Spleen (tissue), 11 donors: ENCODE measurements around the gene BTNL8. TPM values are rescaled to one million over a fixed set of nuclear protein-coding genes. Genes with fewer than 3 reads are reported as not detected.
"Not testable (repeated sequence)": the region's sequence is repeated elsewhere in the genome, so short reads cannot be mapped to it uniquely, and the experiment has no call there.

Source experiments
- DNase-seq: peaks from one replicate; pipeline ENCODE4 v3.0.0-alpha.2; 2020
- H3K27ac ChIP-seq, 8 donors: fragments of 200-600 bp; sonication (generic) in 7 of 8; 1 replicate in 4 of 8; 2 replicates in 4 of 8; pipeline versions ENCODE4 v1.5.0 to v1.8.0; 2016 to 2021; ENCODE audit warnings: inconsistent platforms in 4 of 8, mild to moderate bottlenecking in 4 of 8, moderate library complexity in 1 of 8
- H3K27me3 ChIP-seq, 7 donors: fragments of 200-600 bp; sonication (generic) in 6 of 7; replicated peaks in 1 of 7; 1 replicate in 4 of 7; 2 replicates in 3 of 7; pipeline versions ENCODE4 v1.5.0 to v1.8.0; 2016 to 2021; ENCODE audit warnings: inconsistent platforms in 3 of 7, mild to moderate bottlenecking in 1 of 7
- H3K36me3 ChIP-seq, 6 donors: fragments of 200-600 bp; sonication (generic) in 5 of 6; 1 replicate in 4 of 6; 2 replicates in 2 of 6; pipeline versions ENCODE4 v1.5.0 to v1.8.0; 2016 to 2021; ENCODE audit warnings: inconsistent platforms in 2 of 6
- H3K4me1 ChIP-seq, 6 donors: fragments of 200-600 bp; sonication (generic) in 5 of 6; 1 replicate in 3 of 6; 2 replicates in 3 of 6; pipeline versions ENCODE4 v1.5.0 to v1.8.0; 2016 to 2021; ENCODE audit warnings: inconsistent platforms in 3 of 6
- H3K4me3 ChIP-seq, 8 donors: fragments of 200-600 bp; sonication (generic) in 7 of 8; 1 replicate in 4 of 8; 2 replicates in 4 of 8; pipeline versions ENCODE4 v1.5.0 to v1.8.0; 2016 to 2021; ENCODE audit warnings: inconsistent platforms in 4 of 8, mild to moderate bottlenecking in 4 of 8, moderate library complexity in 2 of 8
- H3K9me3 ChIP-seq, 8 donors: fragments of 200-600 bp; sonication (generic) in 7 of 8; 1 replicate in 4 of 8; 2 replicates in 4 of 8; pipeline versions ENCODE4 v1.5.0 to v1.8.0; 2016 to 2021; ENCODE audit warnings: inconsistent platforms in 4 of 8
- CTCF ChIP-seq, 11 experiments: fragments of 200-600 bp in 7 of 11; fragments of 450-650 bp in 4 of 11; sonication (generic) in 4 of 11; IDR thresholded peaks in 8 of 11; conservative IDR thresholded peaks in 3 of 11; 1 replicate in 7 of 11; 2 replicates in 4 of 11; pipeline versions ENCODE4 v1.4.0 to v1.8.0; 2016 to 2021; ENCODE audit warnings: antibody characterized with exemption in 11 of 11, inconsistent platforms in 4 of 11, mild to moderate bottlenecking in 1 of 11
- POLR2A ChIP-seq, 3 donors: fragments of 450-650 bp; IDR thresholded peaks; one replicate each; pipeline ENCODE4 v1.5.1; 2017; ENCODE audit warnings: antibody characterized with exemption in 3 of 3, mild to moderate bottlenecking in 1 of 3
- POLR2AphosphoS5 ChIP-seq, 3 donors: sonication (generic); formaldehyde crosslinking; IDR thresholded peaks; one replicate each; pipeline ENCODE4 v1.5.1; 2017; ENCODE audit warnings: antibody characterized with exemption in 3 of 3
- WGBS, 5 donors: extraction: QIAGEN DNeasy Blood & Tissue Kit in 3 of 5; methylation state at CpG; one replicate each; pipeline versions ENCODE4 v1.1.5 to v1.1.7; 2013 to 2018; 5-methylcytosine and 5-hydroxymethylcytosine counted together
- intact Hi-C: fragments of 100-400 bp; cut with DNase I; formaldehyde crosslinking; loops from one replicate; pipeline ENCODE4 v1.15.0; 2023; ENCODE audit warnings: low total_unique reads
- polyA plus RNA-seq, 3 donors: library from polyadenylated mRNA; stranded (reverse); fragments of 200-250 nt; gene quantifications; one replicate each; pipeline ENCODE4 v1.2.1, GENCODE V29; 2013
- total RNA-seq, 7 donors: library from RNA; depleted of rRNA in 3 of 7; stranded (reverse); fragments of >200 nt in 3 of 7; fragmentation: NEBNext Ultra II Directional in 4 of 7; extraction: Animal tissue kit (Norgen Biotek cat#: 25700) in 4 of 7; gene quantifications; one replicate each; pipeline versions ENCODE4 v1.1.0 to v1.2.1, GENCODE V29; 2016 to 2021
- donor health status: healthy with polysubstance abuse.
- donor health status: DM: no; HTN: no; CAD: no; lungs with moderate emphysema.
- donor health status: DM: no; HTN: no; CAD: no.
- donor health status: Bipolar disorder and iron deficiency.
- donor health status: healthy.
- donor health status: DM: no; HTN: no; CAD: no.
- donor health status: DM: yes; HTN: yes; CAD: no.

Gene BTNL8
- total and polyA plus RNA-seq, 10 donors: 0.42 to 7.9 (median 3.1) TPM

- no peak for TF ChIP-seq POLR2AphosphoS5 (IDR thresholded peaks at IDR 0.05)
- TF ChIP-seq CTCF (IDR thresholded peaks at IDR 0.05 in 8 of 11, conservative IDR thresholded peaks at IDR 0.05 in 3 of 11): no peak
- TF ChIP-seq POLR2A (IDR thresholded peaks at IDR 0.05): no peak
- H3K27me3 ChIP-seq: no peaks in the 10 kb centered on the region
- peaks cover 0 to 14% (median 2%) of the 10 kb centered on the region in 6 donors for H3K4me1 ChIP-seq
- no peaks in the 10 kb centered on the region for H3K9me3 ChIP-seq
- H3K27ac ChIP-seq: peak overlapping the region in 1 of 8 donors; percentile 79
- H3K36me3 ChIP-seq: no peaks in the 10 kb centered on the region
- intact Hi-C loops: loop anchor here (5.0 to 10.0 kb wide), 2 partner anchors 93 to 160 kb away; no protein-coding TSS in a partner anchor
- H3K4me3 ChIP-seq: no peak overlapping the region
- DNase-seq: no peak
- WGBS, 5 donors: 79 to 87% (median 84%) methylated on average over 12 of the region's 12 CpGs
Observed at GRCh38 chr5:180874804-180875582, 24.0 kb upstream of the BTNL8 start.

GRCh38 chr5:180875860-180876426 lies 23.0 kb upstream of the BTNL8 start:
- TF ChIP-seq CTCF (IDR thresholded peaks at IDR 0.05 in 8 of 11, conservative IDR thresholded peaks at IDR 0.05 in 3 of 11) (no peak), POLR2A (IDR thresholded peaks at IDR 0.05) (no peak), POLR2AphosphoS5 (IDR thresholded peaks at IDR 0.05) (no peak)
- 75 to 89% (median 82%) methylated on average over 10 of the region's 10 CpGs for WGBS, 5 donors
- no peak overlapping the region for H3K4me3 ChIP-seq
- H3K27ac ChIP-seq: no peak overlapping the region
- peaks cover 0 to 14% (median 2%) of the 10 kb centered on the region in 6 donors for H3K4me1 ChIP-seq
- no peaks in the 10 kb centered on the region for H3K36me3 ChIP-seq
- H3K9me3 ChIP-seq: peaks cover 0 to 6% (median 0%) of the 10 kb centered on the region in 8 donors
- DNase-seq: no peak
- intact Hi-C loops: loop anchor here (10.0 kb wide), 1 partner anchor 159 kb away; no protein-coding TSS in a partner anchor
- H3K27me3 ChIP-seq: no peaks in the 10 kb centered on the region

- H3K4me1 ChIP-seq, intact Hi-C loops, H3K36me3 ChIP-seq, H3K27ac ChIP-seq, H3K9me3 ChIP-seq, DNase-seq, H3K4me3 ChIP-seq: not testable (repeated sequence)
- 66 to 80% (median 69%) methylated on average over 8 to 11 of the region's 11 CpGs for WGBS, 5 donors
- H3K27me3 ChIP-seq: peaks cover 0 to 39% (median 0%) of the 10 kb centered on the region in 7 donors
Observed at GRCh38 chr5:180885845-180886529, 13.0 kb upstream of the BTNL8 start.

- intact Hi-C loops: no loop called here
- TF ChIP-seq POLR2AphosphoS5 (IDR thresholded peaks at IDR 0.05) (no peak), CTCF (IDR thresholded peaks at IDR 0.05 in 8 of 11, conservative IDR thresholded peaks at IDR 0.05 in 3 of 11) (no peak), POLR2A (IDR thresholded peaks at IDR 0.05) (no peak)
- no peak for DNase-seq
- no peaks in the 10 kb centered on the region for H3K36me3 ChIP-seq
- H3K9me3 ChIP-seq: peaks cover 0 to 4% (median 0%) of the 10 kb centered on the region in 8 donors
- no peaks in the 10 kb centered on the region for H3K4me1 ChIP-seq
- H3K27ac ChIP-seq: peak overlapping the region in 3 of 8 donors; percentile 22 to 74 (median 30)
- peaks cover 0 to 46% (median 0%) of the 10 kb centered on the region in 7 donors for H3K27me3 ChIP-seq
- 49 to 74% (median 59%) methylated on average over 7 of the region's 7 CpGs for WGBS, 5 donors
- no peak overlapping the region for H3K4me3 ChIP-seq
Observed at GRCh38 chr5:180889381-180889780, 9.6 kb upstream of the BTNL8 start.

- WGBS, 5 donors: 90 to 100% (median 93%) methylated on average over 1 of the region's 1 CpG
- H3K9me3 ChIP-seq: peaks cover 0 to 14% (median 10%) of the 10 kb centered on the region in 8 donors
- H3K36me3 ChIP-seq, intact Hi-C loops, H3K4me3 ChIP-seq, H3K27ac ChIP-seq, DNase-seq, H3K4me1 ChIP-seq: not testable (repeated sequence)
- peaks cover 0 to 13% (median 0%) of the 10 kb centered on the region in 7 donors for H3K27me3 ChIP-seq
Observed at GRCh38 chr5:180895330-180895729, 3.6 kb upstream of the BTNL8 start.
